ENCODE results near the gene CEL.
"Not testable (repeated sequence)": the region's sequence is repeated elsewhere in the genome, so short reads cannot be mapped to it uniquely, and the experiment has no call there.

- peak; percentile 61 to 81 for TF ChIP-seq CTCF (conservative IDR thresholded peaks at IDR 0.05; ENCODE audit: low read depth in 2 of 2)
- not testable (repeated sequence) for TF ChIP-seq ETS1 (IDR thresholded peaks at IDR 0.05); POLR2AphosphoS5 (IDR thresholded peaks at IDR 0.05; ENCODE audit: low read depth); REST (IDR thresholded peaks at IDR 0.05; ENCODE audit: unreplicated experiment); EZH2 (IDR thresholded peaks at IDR 0.05; ENCODE audit: low read depth, unreplicated experiment); EZH2phosphoT487 (IDR thresholded peaks at IDR 0.05; ENCODE audit: unreplicated experiment); STAT1 (IDR thresholded peaks at IDR 0.05; ENCODE audit: unreplicated experiment); ZNF331 (CRISPR knock-in tag; IDR thresholded peaks at IDR 0.05; ENCODE audit: low read depth)
These were observed 20.8 kb upstream of the CEL start for GRCh38 chr9:133040892-133041479.
